ENCODE data around the gene PKD1L1.

PKD1L1 gene

GRCh38 chr7:47830015-47830414 is 118.3 kb downstream of the PKD1L1 start:
- Histone ChIP-seq H3K9me3 (ENCODE audit: control insufficient read depth, insufficient read depth, low read length) (no peaks in the 10 kb centered on the region), H3K36me3 (ENCODE audit: insufficient read depth, low read length) (no peaks in the 10 kb centered on the region), H3K9ac (ENCODE audit: low read depth, low read length) (no peak overlapping the region), H3K4me1 (ENCODE audit: insufficient read depth, low read length) (no peaks in the 10 kb centered on the region)

- no peak overlapping the region for H3K9ac ChIP-seq (ENCODE audit: low read depth, low read length)
- no peaks in the 10 kb centered on the region for H3K36me3 ChIP-seq (ENCODE audit: insufficient read depth, low read length)
- H3K4me1 ChIP-seq (ENCODE audit: insufficient read depth, low read length) = no peaks in the 10 kb centered on the region
- H3K9me3 ChIP-seq (ENCODE audit: control insufficient read depth, insufficient read depth, low read length) = no peaks in the 10 kb centered on the region
Observed at GRCh38 chr7:47827871-47828270, 120.4 kb downstream of the PKD1L1 start.

- Histone ChIP-seq H3K9me3 (ENCODE audit: control insufficient read depth, insufficient read depth, low read length) (no peaks in the 10 kb centered on the region), H3K9ac (ENCODE audit: low read depth, low read length) (no peak overlapping the region), H3K36me3 (ENCODE audit: insufficient read depth, low read length) (no peaks in the 10 kb centered on the region), H3K4me1 (ENCODE audit: insufficient read depth, low read length) (no peaks in the 10 kb centered on the region)
Observed at GRCh38 chr7:47827351-47827756, 120.9 kb downstream of the PKD1L1 start.

GRCh38 chr7:47826754-47827153 is 121.5 kb downstream of the PKD1L1 start:
- Histone ChIP-seq H3K4me1 (ENCODE audit: insufficient read depth, low read length) (no peaks in the 10 kb centered on the region), H3K36me3 (ENCODE audit: insufficient read depth, low read length) (no peaks in the 10 kb centered on the region), H3K9me3 (ENCODE audit: control insufficient read depth, insufficient read depth, low read length) (no peaks in the 10 kb centered on the region), H3K9ac (ENCODE audit: low read depth, low read length) (no peak overlapping the region)

GRCh38 chr7:47819607-47819920 is 128.7 kb downstream of the PKD1L1 start:
- Histone ChIP-seq H3K4me1 (ENCODE audit: insufficient read depth, low read length) (peaks cover 10% of the 10 kb centered on the region), H3K9ac (ENCODE audit: low read depth, low read length) (no peak overlapping the region), H3K36me3 (ENCODE audit: insufficient read depth, low read length) (no peaks in the 10 kb centered on the region), H3K9me3 (ENCODE audit: control insufficient read depth, insufficient read depth, low read length) (no peaks in the 10 kb centered on the region)

- Histone ChIP-seq H3K4me1 (ENCODE audit: insufficient read depth, low read length) (peaks cover 11% of the 10 kb centered on the region), H3K9me3 (ENCODE audit: control insufficient read depth, insufficient read depth, low read length) (no peaks in the 10 kb centered on the region), H3K36me3 (ENCODE audit: insufficient read depth, low read length) (no peaks in the 10 kb centered on the region), H3K9ac (ENCODE audit: low read depth, low read length) (no peak overlapping the region)
Observed at GRCh38 chr7:47818796-47819606, 129.3 kb downstream of the PKD1L1 start.

- Histone ChIP-seq H3K9ac (ENCODE audit: low read depth, low read length) (no peak overlapping the region), H3K4me1 (ENCODE audit: insufficient read depth, low read length) (peaks cover 11% of the 10 kb centered on the region)
Observed at GRCh38 chr7:47817917-47818316, 130.3 kb downstream of the PKD1L1 start.

GRCh38 chr7:47816647-47817046 is 131.6 kb downstream of the PKD1L1 start:
- Histone ChIP-seq H3K4me1 (ENCODE audit: insufficient read depth, low read length) (peaks cover 11% of the 10 kb centered on the region), H3K9me3 (ENCODE audit: control insufficient read depth, insufficient read depth, low read length) (no peaks in the 10 kb centered on the region), H3K36me3 (ENCODE audit: insufficient read depth, low read length) (no peaks in the 10 kb centered on the region), H3K9ac (ENCODE audit: low read depth, low read length) (no peak overlapping the region)

More at GRCh38 chr7:47817917-47818316, 130.3 kb downstream of the PKD1L1 start:
- Histone ChIP-seq H3K9me3 (ENCODE audit: control insufficient read depth, insufficient read depth, low read length) (no peaks in the 10 kb centered on the region), H3K36me3 (ENCODE audit: insufficient read depth, low read length) (no peaks in the 10 kb centered on the region)

GRCh38 chr7:47815867-47816266 is 132.4 kb downstream of the PKD1L1 start:
- Histone ChIP-seq H3K9me3 (ENCODE audit: control insufficient read depth, insufficient read depth, low read length) (no peaks in the 10 kb centered on the region), H3K36me3 (ENCODE audit: insufficient read depth, low read length) (no peaks in the 10 kb centered on the region), H3K9ac (ENCODE audit: low read depth, low read length) (no peak overlapping the region), H3K4me1 (ENCODE audit: insufficient read depth, low read length) (peaks cover 11% of the 10 kb centered on the region)

- no peaks in the 10 kb centered on the region for H3K9me3 ChIP-seq (ENCODE audit: control insufficient read depth, insufficient read depth, low read length)
- H3K36me3 ChIP-seq (ENCODE audit: insufficient read depth, low read length) = no peaks in the 10 kb centered on the region
- no peak overlapping the region for H3K9ac ChIP-seq (ENCODE audit: low read depth, low read length)
- peaks cover 11% of the 10 kb centered on the region for H3K4me1 ChIP-seq (ENCODE audit: insufficient read depth, low read length)
Observed at GRCh38 chr7:47814905-47815613, 133.2 kb downstream of the PKD1L1 start.

- Histone ChIP-seq H3K36me3 (ENCODE audit: insufficient read depth, low read length) (no peaks in the 10 kb centered on the region), H3K9me3 (ENCODE audit: control insufficient read depth, insufficient read depth, low read length) (no peaks in the 10 kb centered on the region), H3K4me1 (ENCODE audit: insufficient read depth, low read length) (peaks cover 11% of the 10 kb centered on the region), H3K9ac (ENCODE audit: low read depth, low read length) (no peak overlapping the region)
Observed at GRCh38 chr7:47813620-47814260, 134.5 kb downstream of the PKD1L1 start.

- H3K9ac ChIP-seq (ENCODE audit: low read depth, low read length) = no peak overlapping the region
- H3K36me3 ChIP-seq (ENCODE audit: insufficient read depth, low read length) = no peaks in the 10 kb centered on the region
- no peaks in the 10 kb centered on the region for H3K9me3 ChIP-seq (ENCODE audit: control insufficient read depth, insufficient read depth, low read length)
- peaks cover 11% of the 10 kb centered on the region for H3K4me1 ChIP-seq (ENCODE audit: insufficient read depth, low read length)
Observed at GRCh38 chr7:47812429-47813136, 135.7 kb downstream of the PKD1L1 start.

- Histone ChIP-seq H3K9ac (ENCODE audit: low read depth, low read length) (no peak overlapping the region), H3K36me3 (ENCODE audit: insufficient read depth, low read length) (no peaks in the 10 kb centered on the region), H3K4me1 (ENCODE audit: insufficient read depth, low read length) (peaks cover 11% of the 10 kb centered on the region), H3K9me3 (ENCODE audit: control insufficient read depth, insufficient read depth, low read length) (no peaks in the 10 kb centered on the region)
Observed at GRCh38 chr7:47811632-47812380, 136.5 kb downstream of the PKD1L1 start.

GRCh38 chr7:47809387-47809786 is 138.9 kb downstream of the PKD1L1 start:
- no peaks in the 10 kb centered on the region for H3K4me1 ChIP-seq (ENCODE audit: insufficient read depth, low read length)
- H3K9me3 ChIP-seq (ENCODE audit: control insufficient read depth, insufficient read depth, low read length) = no peaks in the 10 kb centered on the region
- H3K36me3 ChIP-seq (ENCODE audit: insufficient read depth, low read length) = no peaks in the 10 kb centered on the region
- no peak overlapping the region for H3K9ac ChIP-seq (ENCODE audit: low read depth, low read length)
